ENCODE measurements around the gene SORCS3.

The SORCS3 gene

GRCh38 chr10:105017116-105017515, 376.0 kb downstream of the SORCS3 start:
- no peak overlapping the region for H3K27ac ChIP-seq (ENCODE audit: low read depth, low read length)
- H3K36me3 ChIP-seq (ENCODE audit: control insufficient read depth, insufficient read depth, low read length), result no peaks in the 10 kb centered on the region
- H3K4me3 ChIP-seq (ENCODE audit: low read depth, low read length), result no peak overlapping the region
- H3K9ac ChIP-seq (ENCODE audit: low read length), result no peak overlapping the region
- H3K4me1 ChIP-seq (ENCODE audit: control insufficient read depth, insufficient read depth, low read length), result no peaks in the 10 kb centered on the region
- no peaks in the 10 kb centered on the region for H3K9me3 ChIP-seq (ENCODE audit: control insufficient read depth, insufficient read depth, low read depth, low read length)
- no peaks in the 10 kb centered on the region for H3K27me3 ChIP-seq (ENCODE audit: control insufficient read depth, insufficient read depth, low read length)

GRCh38 chr10:105017691-105018090, 376.6 kb downstream of the SORCS3 start:
- H3K4me1 ChIP-seq (ENCODE audit: control insufficient read depth, insufficient read depth, low read length), result no peaks in the 10 kb centered on the region
- H3K4me3 ChIP-seq (ENCODE audit: low read depth, low read length), result no peak overlapping the region
- H3K36me3 ChIP-seq (ENCODE audit: control insufficient read depth, insufficient read depth, low read length), result no peaks in the 10 kb centered on the region
- H3K27me3 ChIP-seq (ENCODE audit: control insufficient read depth, insufficient read depth, low read length), result no peaks in the 10 kb centered on the region
- no peak overlapping the region for H3K9ac ChIP-seq (ENCODE audit: low read length)
- H3K9me3 ChIP-seq (ENCODE audit: control insufficient read depth, insufficient read depth, low read depth, low read length), result no peaks in the 10 kb centered on the region
- no peak overlapping the region for H3K27ac ChIP-seq (ENCODE audit: low read depth, low read length)

GRCh38 chr10:105023211-105024111, 382.4 kb downstream of the SORCS3 start:
- no peaks in the 10 kb centered on the region for H3K27me3 ChIP-seq (ENCODE audit: control insufficient read depth, insufficient read depth, low read length)
- peaks cover 12% of the 10 kb centered on the region for H3K4me1 ChIP-seq (ENCODE audit: control insufficient read depth, insufficient read depth, low read length)
- no peaks in the 10 kb centered on the region for H3K36me3 ChIP-seq (ENCODE audit: control insufficient read depth, insufficient read depth, low read length)
- H3K27ac ChIP-seq (ENCODE audit: low read depth, low read length), result no peak overlapping the region
- H3K9me3 ChIP-seq (ENCODE audit: control insufficient read depth, insufficient read depth, low read depth, low read length), result no peaks in the 10 kb centered on the region
- H3K4me3 ChIP-seq (ENCODE audit: low read depth, low read length), result no peak overlapping the region
- H3K9ac ChIP-seq (ENCODE audit: low read length), result no peak overlapping the region

- H3K36me3 ChIP-seq (ENCODE audit: control insufficient read depth, insufficient read depth, low read length), result no peaks in the 10 kb centered on the region
- H3K4me3 ChIP-seq (ENCODE audit: low read depth, low read length), result no peak overlapping the region
- no peak overlapping the region for H3K27ac ChIP-seq (ENCODE audit: low read depth, low read length)
- peaks cover 12% of the 10 kb centered on the region for H3K4me1 ChIP-seq (ENCODE audit: control insufficient read depth, insufficient read depth, low read length)
- H3K9me3 ChIP-seq (ENCODE audit: control insufficient read depth, insufficient read depth, low read depth, low read length), result no peaks in the 10 kb centered on the region
- H3K9ac ChIP-seq (ENCODE audit: low read length), result no peak overlapping the region
- H3K27me3 ChIP-seq (ENCODE audit: control insufficient read depth, insufficient read depth, low read length), result no peaks in the 10 kb centered on the region
Observed at GRCh38 chr10:105024184-105024583, 383.1 kb downstream of the SORCS3 start.

GRCh38 chr10:105025092-105025491, 384.0 kb downstream of the SORCS3 start:
- Histone ChIP-seq H3K4me3 (ENCODE audit: low read depth, low read length) (no peak overlapping the region), H3K4me1 (ENCODE audit: control insufficient read depth, insufficient read depth, low read length) (peaks cover 12% of the 10 kb centered on the region), H3K36me3 (ENCODE audit: control insufficient read depth, insufficient read depth, low read length) (no peaks in the 10 kb centered on the region), H3K27ac (ENCODE audit: low read depth, low read length) (no peak overlapping the region), H3K27me3 (ENCODE audit: control insufficient read depth, insufficient read depth, low read length) (no peaks in the 10 kb centered on the region), H3K9me3 (ENCODE audit: control insufficient read depth, insufficient read depth, low read depth, low read length) (no peaks in the 10 kb centered on the region), H3K9ac (ENCODE audit: low read length) (no peak overlapping the region)

- no peaks in the 10 kb centered on the region for H3K9me3 ChIP-seq (ENCODE audit: control insufficient read depth, insufficient read depth, low read depth, low read length)
- H3K27ac ChIP-seq (ENCODE audit: low read depth, low read length), result no peak overlapping the region
- peaks cover 12% of the 10 kb centered on the region for H3K4me1 ChIP-seq (ENCODE audit: control insufficient read depth, insufficient read depth, low read length)
- no peak overlapping the region for H3K4me3 ChIP-seq (ENCODE audit: low read depth, low read length)
- H3K9ac ChIP-seq (ENCODE audit: low read length), result no peak overlapping the region
- H3K36me3 ChIP-seq (ENCODE audit: control insufficient read depth, insufficient read depth, low read length), result no peaks in the 10 kb centered on the region
- no peaks in the 10 kb centered on the region for H3K27me3 ChIP-seq (ENCODE audit: control insufficient read depth, insufficient read depth, low read length)
Observed at GRCh38 chr10:105026566-105026965, 385.5 kb downstream of the SORCS3 start.

- H3K27me3 ChIP-seq (ENCODE audit: control insufficient read depth, insufficient read depth, low read length), result no peaks in the 10 kb centered on the region
- H3K36me3 ChIP-seq (ENCODE audit: control insufficient read depth, insufficient read depth, low read length), result no peaks in the 10 kb centered on the region
- H3K9ac ChIP-seq (ENCODE audit: low read length), result no peak overlapping the region
- H3K27ac ChIP-seq (ENCODE audit: low read depth, low read length), result no peak overlapping the region
- peaks cover 2% of the 10 kb centered on the region for H3K4me1 ChIP-seq (ENCODE audit: control insufficient read depth, insufficient read depth, low read length)
- H3K4me3 ChIP-seq (ENCODE audit: low read depth, low read length), result no peak overlapping the region
- H3K9me3 ChIP-seq (ENCODE audit: control insufficient read depth, insufficient read depth, low read depth, low read length), result no peaks in the 10 kb centered on the region
Observed at GRCh38 chr10:105029286-105029685, 388.2 kb downstream of the SORCS3 start.

- no peak overlapping the region for H3K27ac ChIP-seq (ENCODE audit: low read depth, low read length)
- no peaks in the 10 kb centered on the region for H3K9me3 ChIP-seq (ENCODE audit: control insufficient read depth, insufficient read depth, low read depth, low read length)
- H3K36me3 ChIP-seq (ENCODE audit: control insufficient read depth, insufficient read depth, low read length), result no peaks in the 10 kb centered on the region
- H3K27me3 ChIP-seq (ENCODE audit: control insufficient read depth, insufficient read depth, low read length), result no peaks in the 10 kb centered on the region
- H3K4me1 ChIP-seq (ENCODE audit: control insufficient read depth, insufficient read depth, low read length), result no peaks in the 10 kb centered on the region
- H3K4me3 ChIP-seq (ENCODE audit: low read depth, low read length), result no peak overlapping the region
- no peak overlapping the region for H3K9ac ChIP-seq (ENCODE audit: low read length)
Observed at GRCh38 chr10:105037022-105037421, 395.9 kb downstream of the SORCS3 start.

- no peaks in the 10 kb centered on the region for H3K9me3 ChIP-seq (ENCODE audit: control insufficient read depth, insufficient read depth, low read depth, low read length)
- H3K36me3 ChIP-seq (ENCODE audit: control insufficient read depth, insufficient read depth, low read length), result no peaks in the 10 kb centered on the region
- H3K4me3 ChIP-seq (ENCODE audit: low read depth, low read length), result no peak overlapping the region
- no peaks in the 10 kb centered on the region for H3K4me1 ChIP-seq (ENCODE audit: control insufficient read depth, insufficient read depth, low read length)
- no peak overlapping the region for H3K27ac ChIP-seq (ENCODE audit: low read depth, low read length)
- H3K27me3 ChIP-seq (ENCODE audit: control insufficient read depth, insufficient read depth, low read length), result no peaks in the 10 kb centered on the region
- H3K9ac ChIP-seq (ENCODE audit: low read length), result no peak overlapping the region
Observed at GRCh38 chr10:105041956-105042355, 400.9 kb downstream of the SORCS3 start.

- Histone ChIP-seq H3K9me3 (ENCODE audit: control insufficient read depth, insufficient read depth, low read depth, low read length) (no peaks in the 10 kb centered on the region), H3K4me3 (ENCODE audit: low read depth, low read length) (no peak overlapping the region), H3K9ac (ENCODE audit: low read length) (no peak overlapping the region), H3K4me1 (ENCODE audit: control insufficient read depth, insufficient read depth, low read length) (no peaks in the 10 kb centered on the region), H3K27ac (ENCODE audit: low read depth, low read length) (no peak overlapping the region), H3K36me3 (ENCODE audit: control insufficient read depth, insufficient read depth, low read length) (no peaks in the 10 kb centered on the region), H3K27me3 (ENCODE audit: control insufficient read depth, insufficient read depth, low read length) (no peaks in the 10 kb centered on the region)
Observed at GRCh38 chr10:105042906-105043552, 401.9 kb downstream of the SORCS3 start.

- Histone ChIP-seq H3K4me1 (ENCODE audit: control insufficient read depth, insufficient read depth, low read length) (no peaks in the 10 kb centered on the region), H3K9ac (ENCODE audit: low read length) (no peak overlapping the region), H3K27ac (ENCODE audit: low read depth, low read length) (no peak overlapping the region), H3K9me3 (ENCODE audit: control insufficient read depth, insufficient read depth, low read depth, low read length) (no peaks in the 10 kb centered on the region), H3K4me3 (ENCODE audit: low read depth, low read length) (no peak overlapping the region), H3K27me3 (ENCODE audit: control insufficient read depth, insufficient read depth, low read length) (no peaks in the 10 kb centered on the region), H3K36me3 (ENCODE audit: control insufficient read depth, insufficient read depth, low read length) (no peaks in the 10 kb centered on the region)
Observed at GRCh38 chr10:105044902-105045301, 403.8 kb downstream of the SORCS3 start.
